KMS-11 (cell line): Measurements from ENCODE around the gene MYO18A.

Source experiments
- H2AFZ ChIP-seq: fragments of 200-600 bp; sonication (generic); 2 replicates; pipeline ENCODE4 v1.6.1; 2016; ENCODE audit warnings: antibody characterized with exemption, mixed run types, low read depth
- H3K27ac ChIP-seq: fragments of 200-600 bp; sonication (generic); 2 replicates; pipeline ENCODE4 v1.6.1; 2016; ENCODE audit warnings: mild to moderate bottlenecking, mixed run types
- H3K27me3 ChIP-seq: fragments of 200-600 bp; sonication (generic); 2 replicates; pipeline ENCODE4 v1.6.1; 2017; ENCODE audit warnings: mild to moderate bottlenecking, low read depth, mixed run types, moderate library complexity; ENCODE audit not compliant: insufficient read depth
- H3K36me3 ChIP-seq: fragments of 200-600 bp; sonication (generic); 2 replicates; pipeline ENCODE4 v1.6.1; 2017; ENCODE audit warnings: mild to moderate bottlenecking, mixed run types; ENCODE audit not compliant: insufficient read depth
- H3K4me1 ChIP-seq: fragments of 200-600 bp; sonication (generic); 2 replicates; pipeline ENCODE4 v1.6.1; 2016; ENCODE audit warnings: mild to moderate bottlenecking, low read depth, mixed run types; ENCODE audit not compliant: poor library complexity, severe bottlenecking
- H3K4me2 ChIP-seq: fragments of 200-600 bp; sonication (generic); 2 replicates; pipeline ENCODE4 v1.7.0; 2016; ENCODE audit warnings: mild to moderate bottlenecking, mixed run types
- H3K4me3 ChIP-seq: fragments of 200-600 bp; sonication (generic); IDR thresholded peaks from 2 replicates; pipeline ENCODE4 v1.6.1; 2017; ENCODE audit warnings: low read depth, low read length, mixed read lengths; ENCODE audit not compliant: insufficient read depth
- H3K79me2 ChIP-seq: fragments of 200-600 bp; sonication (generic); 2 replicates; pipeline ENCODE4 v1.6.1; 2016; ENCODE audit warnings: low read depth, mixed run types; ENCODE audit not compliant: insufficient read depth
- H3K9ac ChIP-seq: fragments of 200-600 bp; sonication (generic); 2 replicates; pipeline ENCODE4 v1.6.1; 2016; ENCODE audit warnings: mild to moderate bottlenecking, mixed run types
- H4K20me1 ChIP-seq: fragments of 200-600 bp; sonication (generic); 2 replicates; pipeline ENCODE4 v1.6.1; 2016; ENCODE audit warnings: mild to moderate bottlenecking, mixed run types; ENCODE audit not compliant: insufficient read depth
- TF ChIP-seq, protein P1 (sequence below): fragments of 200-600 bp; sonication (generic); conservative IDR thresholded peaks from 2 replicates; pipeline ENCODE4 v1.6.1; 2017; ENCODE audit warnings: low read depth, mild to moderate bottlenecking, antibody characterized with exemption, low read length, moderate library complexity, mixed read lengths

Gene MYO18A

GRCh38 chr17:29107084-29107483 lies 73.1 kb downstream of the MYO18A start:
- TF ChIP-seq, protein P1, sequence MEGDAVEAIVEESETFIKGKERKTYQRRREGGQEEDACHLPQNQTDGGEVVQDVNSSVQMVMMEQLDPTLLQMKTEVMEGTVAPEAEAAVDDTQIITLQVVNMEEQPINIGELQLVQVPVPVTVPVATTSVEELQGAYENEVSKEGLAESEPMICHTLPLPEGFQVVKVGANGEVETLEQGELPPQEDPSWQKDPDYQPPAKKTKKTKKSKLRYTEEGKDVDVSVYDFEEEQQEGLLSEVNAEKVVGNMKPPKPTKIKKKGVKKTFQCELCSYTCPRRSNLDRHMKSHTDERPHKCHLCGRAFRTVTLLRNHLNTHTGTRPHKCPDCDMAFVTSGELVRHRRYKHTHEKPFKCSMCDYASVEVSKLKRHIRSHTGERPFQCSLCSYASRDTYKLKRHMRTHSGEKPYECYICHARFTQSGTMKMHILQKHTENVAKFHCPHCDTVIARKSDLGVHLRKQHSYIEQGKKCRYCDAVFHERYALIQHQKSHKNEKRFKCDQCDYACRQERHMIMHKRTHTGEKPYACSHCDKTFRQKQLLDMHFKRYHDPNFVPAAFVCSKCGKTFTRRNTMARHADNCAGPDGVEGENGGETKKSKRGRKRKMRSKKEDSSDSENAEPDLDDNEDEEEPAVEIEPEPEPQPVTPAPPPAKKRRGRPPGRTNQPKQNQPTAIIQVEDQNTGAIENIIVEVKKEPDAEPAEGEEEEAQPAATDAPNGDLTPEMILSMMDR = no peak
- H3K36me3 ChIP-seq = no peaks in the 10 kb centered on the region

DNA sequence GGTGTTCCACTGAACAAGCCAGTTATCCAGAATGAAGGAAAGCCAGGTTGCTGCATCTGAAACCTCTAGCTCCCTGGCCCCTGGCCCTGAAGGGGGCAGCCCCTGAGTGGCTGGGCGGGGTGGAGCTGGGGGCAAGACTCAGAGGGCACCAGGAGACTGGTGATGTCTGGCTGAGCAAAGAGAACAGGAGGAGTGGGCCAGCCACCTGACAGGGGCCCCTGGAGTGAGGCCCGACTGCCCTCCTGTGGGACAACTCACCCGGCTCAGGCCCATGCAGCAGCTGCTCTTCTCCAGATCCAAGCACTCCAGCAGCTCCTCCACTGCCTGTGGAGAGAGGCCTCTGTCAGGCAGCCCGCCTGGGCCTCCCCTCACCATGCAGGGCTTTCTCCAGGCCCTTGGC lies 76.9 kb downstream of the MYO18A start:
- H2AFZ ChIP-seq = no peak overlapping the region

More at GRCh38 chr17:29107084-29107483, 73.1 kb downstream of the MYO18A start:
- H3K27ac ChIP-seq = no peak overlapping the region
- H3K79me2 ChIP-seq = no peaks in the 10 kb centered on the region
- H3K4me3 ChIP-seq = no peak overlapping the region
- H3K9ac ChIP-seq = no peak overlapping the region
- no peaks in the 10 kb centered on the region for H3K27me3 ChIP-seq
- peaks cover 6% of the 10 kb centered on the region for H3K4me1 ChIP-seq
- H4K20me1 ChIP-seq = no peaks in the 10 kb centered on the region
- no peak overlapping the region for H3K4me2 ChIP-seq
- H2AFZ ChIP-seq = no peak overlapping the region

DNA sequence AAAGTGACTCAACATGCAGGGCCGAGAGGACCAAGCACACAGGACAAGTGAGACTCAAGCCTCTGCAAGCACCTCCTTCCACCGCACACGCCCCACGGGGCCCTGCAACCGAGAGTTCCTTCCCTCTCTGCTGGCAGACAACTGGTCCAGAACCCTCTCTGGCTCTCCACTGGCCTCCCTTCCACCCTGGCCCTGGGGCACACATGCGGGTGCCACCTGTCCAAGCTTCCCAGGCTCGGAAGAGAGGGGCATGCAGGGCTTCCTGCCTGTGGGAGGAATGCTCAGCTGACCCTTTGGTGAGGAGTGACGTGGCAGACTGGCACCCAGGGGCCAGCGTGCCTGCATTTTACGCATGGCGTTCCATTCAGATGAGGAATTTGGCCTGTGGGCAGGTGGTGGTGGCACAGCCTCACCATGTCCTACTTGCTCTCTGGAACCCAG lies 77.4 kb downstream of the MYO18A start:
- no peak overlapping the region for H3K9ac ChIP-seq
- H3K4me1 ChIP-seq = no peaks in the 10 kb centered on the region
- H3K27ac ChIP-seq = no peak overlapping the region
- no peaks in the 10 kb centered on the region for H4K20me1 ChIP-seq
- no peaks in the 10 kb centered on the region for H3K36me3 ChIP-seq
- no peak overlapping the region for H3K4me3 ChIP-seq
- TF ChIP-seq, protein P1 = no peak
- H3K27me3 ChIP-seq = no peaks in the 10 kb centered on the region
- no peak overlapping the region for H2AFZ ChIP-seq
- H3K79me2 ChIP-seq = no peaks in the 10 kb centered on the region
- H3K4me2 ChIP-seq = no peak overlapping the region

More for the DNA sequence above, 76.9 kb downstream of the MYO18A start:
- TF ChIP-seq, protein P1 = no peak
- Histone ChIP-seq H3K27ac (no peak overlapping the region), H3K4me3 (no peak overlapping the region), H3K36me3 (no peaks in the 10 kb centered on the region), H3K4me1 (no peaks in the 10 kb centered on the region), H3K27me3 (no peaks in the 10 kb centered on the region), H3K9ac (no peak overlapping the region), H3K79me2 (no peaks in the 10 kb centered on the region), H3K4me2 (no peak overlapping the region), H4K20me1 (no peaks in the 10 kb centered on the region)

- H3K4me3 ChIP-seq = no peak overlapping the region
- no peaks in the 10 kb centered on the region for H3K27me3 ChIP-seq
- TF ChIP-seq, protein P1 = no peak
- no peak overlapping the region for H2AFZ ChIP-seq
- H3K79me2 ChIP-seq = no peaks in the 10 kb centered on the region
- no peak overlapping the region for H3K4me2 ChIP-seq
- H4K20me1 ChIP-seq = no peaks in the 10 kb centered on the region
- H3K9ac ChIP-seq = no peak overlapping the region
- H3K27ac ChIP-seq = no peak overlapping the region
- H3K36me3 ChIP-seq = no peaks in the 10 kb centered on the region
- no peaks in the 10 kb centered on the region for H3K4me1 ChIP-seq
Measured at GRCh38 chr17:29102046-29102445, 78.2 kb downstream of the MYO18A start.
